Measurements from ENCODE around the gene VDAC1. TPM values are rescaled to one million over a fixed set of nuclear protein-coding genes. Genes with fewer than 3 reads are reported as not detected.
"Not testable (repeated sequence)": the region's sequence is repeated elsewhere in the genome, so short reads cannot be mapped to it uniquely, and the experiment has no call there.

VDAC1 gene
- polyA plus RNA-seq, 1 donor: 200 TPM

DNA sequence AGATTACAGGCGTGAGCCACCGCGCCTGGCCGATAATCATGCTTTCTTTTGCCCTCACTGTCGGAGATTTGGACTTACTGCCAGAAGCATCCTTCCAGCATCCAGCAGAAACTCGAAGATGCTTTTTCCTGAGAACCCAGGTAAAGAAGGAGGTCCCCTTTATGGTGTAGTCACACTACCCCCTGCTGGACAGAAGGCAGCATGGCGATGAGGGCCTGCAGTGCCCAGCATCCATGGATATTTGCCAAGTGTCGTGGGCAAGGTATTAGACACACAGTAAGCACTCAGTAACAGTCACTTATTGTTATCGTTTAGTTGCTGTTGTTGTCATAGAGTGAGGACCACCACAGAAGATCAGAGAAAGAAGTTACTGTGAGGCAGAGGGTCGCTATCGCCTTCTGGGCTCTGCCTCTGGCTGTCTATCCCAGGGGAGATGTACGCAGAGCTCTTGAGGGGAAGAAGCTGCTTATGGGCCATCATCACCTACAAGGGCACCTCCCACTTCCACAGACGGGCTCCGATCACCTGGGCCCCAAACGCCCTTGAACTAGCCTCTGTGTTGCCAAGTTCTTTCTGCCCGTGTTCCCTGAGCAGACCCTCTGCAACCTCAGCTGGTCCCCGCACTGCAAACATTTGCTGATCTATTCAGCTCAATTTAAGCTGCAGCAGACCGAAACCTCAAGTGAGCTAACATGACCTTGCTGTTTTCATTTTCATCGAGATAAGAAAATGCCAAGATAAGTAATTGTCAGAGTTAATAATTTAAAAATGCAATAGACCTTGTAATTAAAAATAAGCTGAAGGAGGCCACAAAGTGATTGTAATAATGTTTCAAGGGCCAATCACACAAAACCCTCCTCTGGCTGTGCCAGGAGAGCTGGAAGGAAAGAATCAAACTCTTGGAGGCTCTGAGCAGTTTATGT, 60.3 kb downstream of the VDAC1 start:
- DNase-seq: peak; percentile 74

GRCh38 chr5:133943475-133943817, 61.3 kb downstream of the VDAC1 start:
- no peak for DNase-seq

- DNase-seq: no peak
Observed at GRCh38 chr5:133942614-133943474, 61.9 kb downstream of the VDAC1 start.

DNA sequence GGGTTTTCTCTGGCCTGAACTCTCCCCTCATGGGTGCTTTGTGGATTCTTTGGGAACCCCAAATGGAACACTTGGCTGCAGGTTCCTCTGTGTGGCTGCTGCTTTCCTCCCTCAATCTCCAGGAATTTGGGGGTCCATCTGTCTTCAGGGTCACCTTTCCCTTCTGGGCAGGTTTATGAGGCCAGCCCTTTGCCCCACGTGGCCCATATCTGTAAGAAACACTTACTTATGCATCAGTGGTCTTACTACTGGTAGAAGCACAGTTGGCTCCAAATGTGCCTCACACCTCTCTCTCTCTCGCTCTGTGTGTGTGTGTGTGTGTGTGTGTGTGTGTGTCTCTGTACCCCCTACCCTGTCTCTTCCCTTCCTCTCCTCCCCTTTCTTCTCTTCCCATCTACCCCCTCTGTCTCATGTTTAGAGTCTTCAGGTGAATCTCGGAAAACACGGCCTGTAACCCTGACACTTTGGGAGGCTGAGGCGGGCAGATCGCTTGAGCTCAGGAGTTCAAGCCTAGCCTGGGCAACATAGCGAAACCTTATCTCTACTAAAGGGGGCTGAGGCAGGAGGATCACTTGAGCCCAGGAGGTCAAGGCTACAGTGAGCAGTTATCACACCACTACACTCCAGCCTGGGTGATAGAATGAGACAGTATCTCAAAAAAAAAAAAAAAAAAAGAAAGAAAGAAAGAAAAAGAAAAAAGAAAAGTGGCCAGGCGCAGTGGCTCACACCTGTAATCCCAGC, 63.1 kb downstream of the VDAC1 start:
- no peak for DNase-seq

GRCh38 chr5:133939668-133940067, 65.1 kb downstream of the VDAC1 start:
- DNase-seq: no peak

GRCh38 chr5:133938929-133939328, 65.8 kb downstream of the VDAC1 start:
- DNase-seq: no peak

DNA sequence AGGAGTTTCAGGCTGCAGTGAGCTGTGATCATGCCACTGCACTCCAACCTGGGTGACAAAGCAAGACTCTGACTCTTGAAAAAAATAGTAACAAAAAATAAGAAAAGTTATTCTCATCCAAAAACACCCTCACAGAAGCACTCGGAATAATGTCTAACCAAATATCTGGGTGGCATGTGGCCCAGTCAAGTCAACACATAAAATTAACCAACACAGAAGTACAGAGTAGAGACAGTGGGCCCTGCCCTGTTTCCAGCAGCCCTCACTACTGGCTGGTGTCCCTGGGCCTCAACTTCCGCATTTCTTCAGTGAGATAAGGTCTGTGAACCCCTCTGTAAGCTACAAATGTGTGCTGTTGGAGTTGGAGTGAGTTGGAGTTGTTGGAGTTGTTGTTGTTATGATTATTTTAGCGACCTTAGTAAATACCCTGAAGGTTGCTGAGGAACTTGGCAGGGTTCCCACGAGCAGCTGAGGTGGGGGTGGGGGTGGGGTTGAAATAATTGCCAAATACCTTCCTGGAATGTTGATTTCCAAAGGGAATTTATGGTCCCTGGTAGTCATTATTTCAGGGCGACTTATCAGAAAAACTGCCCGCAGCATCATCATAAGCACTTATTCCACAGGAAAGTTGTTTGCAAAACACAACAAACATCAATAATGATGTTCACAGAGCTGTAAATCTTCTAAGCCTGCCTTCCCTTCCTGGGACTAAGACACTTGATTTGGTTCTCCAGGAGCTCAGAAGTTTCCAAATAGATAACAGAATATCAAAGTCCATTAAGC, 66.5 kb downstream of the VDAC1 start:
- no peak for DNase-seq

DNA sequence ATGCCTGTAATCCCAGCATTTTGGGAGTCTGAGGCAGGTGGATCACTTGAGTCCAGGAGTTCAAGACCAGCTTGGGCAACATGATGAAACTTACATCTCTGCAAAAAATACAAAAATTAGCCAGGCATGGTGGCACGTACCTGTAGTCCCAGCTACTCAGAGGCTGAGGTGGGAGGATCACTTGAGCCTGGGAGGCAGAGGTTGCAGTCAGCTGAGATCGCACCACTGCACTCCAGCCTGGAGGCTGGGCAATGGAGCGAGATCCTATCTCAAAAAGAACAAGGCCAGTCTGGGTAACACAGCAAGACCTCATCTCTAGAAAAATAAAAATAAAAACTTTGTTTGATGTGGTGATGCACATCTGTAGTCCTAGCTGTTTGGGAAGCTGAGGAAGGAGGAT, 67.1 kb downstream of the VDAC1 start:
- not testable (repeated sequence) for DNase-seq

DNA sequence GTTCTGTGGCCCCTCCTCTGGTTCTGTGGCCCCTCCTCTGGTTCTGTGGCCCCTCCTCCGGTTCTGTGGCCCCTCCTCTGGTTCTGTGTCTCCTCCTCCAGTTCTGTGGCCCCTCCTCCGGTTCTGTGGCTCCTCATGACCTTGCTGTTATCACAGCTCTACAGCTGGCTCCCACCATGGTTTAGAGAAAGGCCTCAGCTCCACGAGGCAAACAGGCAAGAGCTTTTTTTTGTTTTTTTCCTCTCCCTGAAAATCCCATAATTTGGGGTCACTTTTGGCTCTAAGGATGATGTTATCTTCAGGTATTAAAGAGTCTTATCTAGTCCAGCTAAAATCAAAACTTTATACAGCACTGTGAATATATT, 68.1 kb downstream of the VDAC1 start:
- no peak for DNase-seq

DNA sequence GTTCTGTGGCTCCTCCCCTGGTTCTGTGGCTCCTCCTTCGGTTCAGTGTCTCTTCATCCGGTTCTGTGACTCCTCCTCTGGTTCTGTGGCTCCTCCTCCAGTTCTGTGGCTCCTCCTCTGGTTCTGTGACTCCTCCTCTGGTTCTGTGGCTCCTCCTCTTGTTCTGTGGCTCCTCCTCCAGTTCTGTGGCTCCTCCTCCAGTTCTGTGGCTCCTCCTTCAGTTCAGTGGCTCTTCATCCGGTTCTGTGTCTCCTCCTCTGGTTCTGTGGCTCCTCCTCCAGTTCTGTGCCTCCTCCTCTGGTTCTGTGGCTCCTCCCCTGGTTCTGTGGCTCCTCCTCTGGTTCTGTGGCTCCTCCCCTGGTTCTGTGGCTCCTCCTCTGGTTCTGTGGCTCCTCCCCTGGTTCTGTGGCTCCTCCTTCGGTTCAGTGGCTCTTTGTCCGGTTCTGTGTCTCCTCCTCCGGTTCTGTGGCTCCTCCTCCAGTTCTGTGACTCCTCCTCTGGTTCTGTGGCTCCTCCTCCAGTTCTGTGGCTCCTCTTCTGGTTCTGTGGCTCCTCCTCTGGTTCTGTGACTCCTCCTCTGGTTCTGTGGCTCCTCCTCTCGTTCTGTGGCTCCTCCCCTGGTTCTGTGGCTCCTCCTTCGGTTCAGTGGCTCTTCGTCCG, 68.7 kb downstream of the VDAC1 start:
- not testable (repeated sequence) for DNase-seq

GRCh38 chr5:133935667-133935940, 69.2 kb downstream of the VDAC1 start:
- DNase-seq: no peak

DNA sequence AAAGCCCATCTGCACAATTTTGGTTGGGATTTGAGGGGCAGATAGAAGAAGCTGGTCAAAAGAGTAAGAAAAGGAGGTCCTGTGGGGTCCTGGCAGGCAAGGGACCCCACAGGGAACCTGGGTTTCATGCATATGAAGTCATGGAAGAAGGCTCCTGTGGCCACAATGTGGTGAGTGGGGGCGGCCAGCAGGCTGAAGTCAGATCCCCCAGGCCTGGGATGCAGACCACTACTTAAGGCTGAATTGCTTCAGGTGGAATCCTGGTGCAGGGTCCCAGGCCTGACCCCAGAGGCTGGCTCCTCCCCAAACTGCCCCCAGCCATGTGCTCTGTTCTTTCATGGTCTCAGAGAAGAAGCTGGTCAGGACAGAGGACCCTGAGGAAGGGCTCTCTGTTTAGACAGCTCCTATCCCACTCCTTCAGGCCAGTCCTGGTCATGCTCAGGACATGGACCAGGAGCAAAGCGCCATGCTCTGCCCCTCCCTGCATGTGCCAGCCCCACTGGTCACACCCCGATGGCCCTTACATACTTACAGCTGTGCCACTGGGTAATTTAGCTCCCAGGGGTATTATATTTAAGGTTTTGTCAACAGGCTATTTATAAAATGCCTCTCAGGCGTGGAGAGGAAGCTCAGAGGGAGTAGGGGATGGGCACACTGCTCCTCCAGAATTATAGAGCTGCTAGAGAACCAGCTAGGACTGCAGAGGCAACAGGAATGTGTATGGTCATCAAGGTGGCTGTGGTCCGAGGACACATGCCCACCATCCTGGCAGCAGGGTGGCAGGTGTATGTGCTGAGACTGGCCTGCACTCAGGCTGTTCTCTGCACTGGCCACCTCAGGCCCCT, 69.7 kb downstream of the VDAC1 start:
- no peak for DNase-seq

GRCh38 chr5:133934311-133934710, 70.5 kb downstream of the VDAC1 start:
- DNase-seq: no peak

GRCh38 chr5:133933670-133934295, 71.0 kb downstream of the VDAC1 start:
- DNase-seq: no peak

- DNase-seq: no peak
Observed at GRCh38 chr5:133933169-133933509, 71.6 kb downstream of the VDAC1 start.

DNA sequence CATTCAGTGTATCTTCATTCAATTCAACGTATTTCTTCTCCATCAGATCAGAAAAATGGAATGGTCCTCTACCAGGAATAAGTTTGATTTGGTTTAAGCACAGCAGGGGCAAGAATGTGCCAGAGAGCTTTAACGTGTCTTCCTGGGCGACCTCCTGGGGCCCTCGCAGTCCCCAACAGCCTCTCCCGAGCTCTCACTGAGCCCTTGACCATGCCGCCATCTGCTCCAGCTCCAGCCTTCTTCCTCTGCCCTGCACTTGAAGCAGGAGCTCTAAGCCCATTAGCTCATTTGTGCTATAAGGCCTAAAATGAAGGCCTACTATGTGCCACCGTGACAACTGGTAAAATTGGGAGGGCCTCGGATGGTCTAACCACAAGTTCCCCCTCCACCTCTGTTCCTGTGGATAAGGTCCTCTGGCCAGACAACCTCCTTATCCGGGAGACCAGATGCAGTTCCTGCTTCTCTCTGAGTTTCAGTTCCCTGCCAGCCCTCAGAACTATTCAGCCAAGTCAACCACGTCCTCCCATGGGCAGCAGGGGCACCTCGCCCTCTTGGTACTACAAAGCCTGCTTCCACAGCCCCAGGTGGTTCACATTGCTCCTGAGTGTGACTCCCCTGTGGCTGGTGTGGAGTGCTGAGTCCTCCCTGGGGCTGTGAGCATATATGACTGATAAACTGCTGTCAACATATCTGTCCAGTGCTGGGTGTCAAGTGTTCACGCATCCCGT, 72.2 kb downstream of the VDAC1 start:
- DNase-seq: no peak

DNA sequence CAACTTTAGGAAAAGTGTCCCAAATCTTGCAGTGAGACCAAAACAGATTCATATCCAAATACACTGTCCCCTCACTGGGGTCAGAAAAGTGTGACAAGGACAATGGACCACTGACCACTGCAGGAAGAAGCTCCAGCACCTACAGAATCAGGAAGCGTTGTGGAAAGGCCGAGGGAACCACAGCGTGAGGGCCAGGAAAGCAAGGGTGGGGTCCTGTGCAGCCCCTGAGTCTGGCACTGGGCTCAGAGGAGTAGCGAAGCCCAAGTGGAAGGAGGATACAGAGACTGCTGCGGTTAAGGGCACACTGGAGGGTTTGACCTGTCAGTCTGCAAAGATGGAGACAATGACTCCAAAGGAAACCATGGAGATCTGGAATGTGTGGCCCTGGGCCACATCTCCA, 73.2 kb downstream of the VDAC1 start:
- DNase-seq: no peak

DNA sequence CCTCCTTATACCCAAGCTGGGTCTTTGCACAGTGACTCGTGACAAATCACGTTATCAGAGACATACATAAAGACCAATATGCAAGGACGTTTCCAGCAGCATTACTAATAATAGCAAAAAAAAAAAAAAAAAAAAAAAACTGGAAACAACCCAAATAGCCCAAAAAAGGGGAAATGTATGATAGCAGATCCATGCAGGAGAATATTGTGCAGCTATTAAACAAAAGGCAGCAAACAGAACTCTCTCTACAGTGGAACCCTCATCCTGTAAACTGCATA, 74.0 kb downstream of the VDAC1 start:
- DNase-seq: no peak

GRCh38 chr5:133930061-133930812, 74.5 kb downstream of the VDAC1 start:
- DNase-seq: no peak
